GM12801 (cell line): ENCODE measurements around the gene NDUFB4.

Experiments
- TF ChIP-seq, protein P1 (sequence below): IDR thresholded peaks from one replicate; pipeline ENCODE4 v1.5.1; 2011; ENCODE audit warnings: control low read depth; ENCODE audit not compliant: insufficient read length; ENCODE audit errors: extremely low read depth

The NDUFB4 gene

DNA sequence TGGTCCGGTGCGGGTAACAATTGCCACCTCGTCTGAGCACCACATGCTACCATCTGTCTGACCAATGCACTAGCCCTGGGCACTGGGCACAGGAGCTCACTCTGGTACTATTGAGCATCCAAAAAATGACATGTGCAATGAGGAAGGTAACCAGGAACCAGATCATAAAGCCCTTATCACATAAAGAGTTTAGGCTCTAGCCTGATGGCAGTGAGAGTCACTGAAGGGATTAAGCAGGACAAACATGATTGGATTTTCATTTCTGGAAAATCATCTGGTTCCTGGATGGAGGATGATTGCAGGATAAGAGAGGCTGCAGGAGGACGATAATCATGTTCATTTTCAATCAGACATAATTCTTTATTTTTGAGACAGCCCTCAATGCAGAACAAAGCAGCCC is 12.4 kb downstream of the NDUFB4 start:
- TF ChIP-seq, protein P1, sequence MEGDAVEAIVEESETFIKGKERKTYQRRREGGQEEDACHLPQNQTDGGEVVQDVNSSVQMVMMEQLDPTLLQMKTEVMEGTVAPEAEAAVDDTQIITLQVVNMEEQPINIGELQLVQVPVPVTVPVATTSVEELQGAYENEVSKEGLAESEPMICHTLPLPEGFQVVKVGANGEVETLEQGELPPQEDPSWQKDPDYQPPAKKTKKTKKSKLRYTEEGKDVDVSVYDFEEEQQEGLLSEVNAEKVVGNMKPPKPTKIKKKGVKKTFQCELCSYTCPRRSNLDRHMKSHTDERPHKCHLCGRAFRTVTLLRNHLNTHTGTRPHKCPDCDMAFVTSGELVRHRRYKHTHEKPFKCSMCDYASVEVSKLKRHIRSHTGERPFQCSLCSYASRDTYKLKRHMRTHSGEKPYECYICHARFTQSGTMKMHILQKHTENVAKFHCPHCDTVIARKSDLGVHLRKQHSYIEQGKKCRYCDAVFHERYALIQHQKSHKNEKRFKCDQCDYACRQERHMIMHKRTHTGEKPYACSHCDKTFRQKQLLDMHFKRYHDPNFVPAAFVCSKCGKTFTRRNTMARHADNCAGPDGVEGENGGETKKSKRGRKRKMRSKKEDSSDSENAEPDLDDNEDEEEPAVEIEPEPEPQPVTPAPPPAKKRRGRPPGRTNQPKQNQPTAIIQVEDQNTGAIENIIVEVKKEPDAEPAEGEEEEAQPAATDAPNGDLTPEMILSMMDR, result no peak

DNA sequence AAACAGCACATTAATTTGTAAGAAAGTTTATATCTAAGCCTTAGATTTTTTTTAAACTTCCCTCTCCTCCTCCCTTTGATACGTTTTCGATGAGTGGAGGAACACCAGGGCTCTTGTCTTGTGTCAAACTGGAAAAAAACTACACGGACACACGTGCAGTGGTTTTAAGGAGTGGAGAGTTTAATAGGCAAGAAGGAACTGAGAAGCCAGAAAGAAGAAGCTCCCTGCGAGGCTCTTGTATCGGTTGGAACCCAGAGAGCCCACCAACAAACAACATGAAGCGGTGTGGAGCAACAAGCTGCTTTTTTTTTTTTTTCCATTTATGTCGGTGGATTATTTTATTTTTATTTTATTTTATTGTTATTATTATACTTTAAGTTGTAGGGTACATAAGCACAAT is 18.6 kb downstream of the NDUFB4 start:
- TF ChIP-seq, protein P1, result no peak

DNA sequence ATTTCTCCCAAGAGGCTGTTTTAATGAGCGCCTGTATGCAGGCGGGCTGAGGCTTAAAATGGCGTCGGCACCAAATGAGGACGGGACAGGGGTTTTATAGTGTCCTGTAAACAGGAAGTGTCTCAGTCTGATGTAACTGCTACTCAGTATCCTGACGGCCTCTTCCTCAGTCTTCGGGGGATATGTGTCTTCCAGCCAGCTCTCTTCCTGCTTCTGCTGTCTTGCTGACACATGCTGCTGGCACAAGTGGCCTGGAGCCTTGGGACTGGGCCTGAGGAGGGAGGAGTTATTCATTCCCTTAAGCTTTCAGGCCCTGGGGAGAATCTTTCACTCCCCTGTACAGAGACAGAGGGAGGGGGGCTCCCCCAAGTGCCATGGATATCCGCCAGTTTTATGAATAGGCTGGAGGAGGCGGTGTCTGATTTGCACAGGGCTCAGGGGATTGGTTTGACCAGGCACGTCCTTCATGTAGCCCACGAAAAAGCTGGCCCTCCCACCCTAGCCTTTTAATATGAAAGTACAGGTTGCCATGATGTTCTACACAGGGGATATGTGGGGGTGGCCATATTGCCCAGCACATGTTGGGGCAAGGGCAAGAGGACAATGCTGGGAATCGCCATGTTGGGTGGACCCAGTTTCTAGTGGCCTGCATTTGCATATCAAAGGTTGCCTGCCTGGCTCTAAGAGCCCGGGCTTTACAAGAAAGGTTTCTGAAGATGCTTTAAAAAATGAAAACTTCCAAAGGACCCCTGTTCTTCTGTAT is 19.9 kb downstream of the NDUFB4 start:
- TF ChIP-seq, protein P1, result no peak

DNA sequence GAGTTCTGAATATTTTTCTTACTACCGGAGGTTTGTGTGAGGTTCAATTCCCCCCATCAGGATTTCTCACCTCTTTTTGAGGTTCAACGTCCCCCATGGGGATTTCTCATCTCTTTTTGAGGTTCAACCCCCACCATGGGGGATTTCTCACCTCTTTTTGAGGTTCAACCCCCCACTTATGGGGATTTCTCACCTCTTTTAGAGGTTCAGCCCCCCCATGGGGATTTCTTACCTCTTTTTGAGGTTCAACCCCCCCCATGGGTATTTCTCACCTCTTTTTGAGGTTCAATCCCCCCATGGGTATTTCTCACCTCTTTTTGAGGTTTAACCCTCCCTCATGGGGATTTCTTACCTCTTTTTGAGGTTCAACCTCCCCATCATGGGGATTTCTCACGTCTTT is 26.3 kb downstream of the NDUFB4 start:
- TF ChIP-seq, protein P1, result no peak

DNA sequence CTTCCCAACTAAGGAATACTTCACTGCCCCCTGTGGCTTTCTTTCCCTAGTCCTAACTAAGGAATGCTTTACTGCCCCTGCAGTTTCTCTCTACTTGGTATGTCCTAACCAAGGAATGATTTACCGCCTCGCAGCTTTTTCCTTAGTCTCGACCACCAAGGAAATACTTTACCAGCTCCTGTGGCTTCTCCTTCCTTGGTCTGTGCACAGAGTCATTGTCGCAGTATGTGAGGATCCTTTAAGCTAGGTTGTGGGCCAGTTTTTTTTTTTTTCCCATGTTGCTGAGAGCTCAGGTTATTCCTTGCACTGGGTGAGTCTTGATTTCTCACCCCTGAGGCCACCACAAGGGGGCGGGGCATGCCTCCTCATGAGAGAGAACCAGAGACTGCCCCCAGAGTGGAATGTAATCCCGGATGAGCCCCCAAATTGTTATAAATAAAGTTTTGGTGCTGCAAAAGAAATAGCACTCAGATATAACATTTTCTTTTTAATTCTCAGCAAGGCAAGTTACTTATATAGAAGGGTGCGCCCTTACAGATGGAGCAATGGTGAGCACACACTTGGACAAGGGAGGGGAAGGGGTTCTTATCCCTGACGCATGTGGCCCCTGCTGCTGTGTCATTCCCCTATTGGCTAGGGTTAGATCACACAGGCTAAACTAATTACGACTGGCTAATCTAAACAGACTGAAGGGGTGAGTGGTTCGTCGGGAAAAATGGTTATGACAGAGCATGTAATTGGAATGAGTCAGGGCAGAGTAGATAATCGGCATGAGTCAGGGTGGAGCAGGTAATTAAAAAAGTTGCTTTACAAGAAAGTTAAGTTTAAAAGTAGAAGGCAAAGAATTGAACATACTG is 27.0 kb downstream of the NDUFB4 start:
- TF ChIP-seq, protein P1, result no peak

DNA sequence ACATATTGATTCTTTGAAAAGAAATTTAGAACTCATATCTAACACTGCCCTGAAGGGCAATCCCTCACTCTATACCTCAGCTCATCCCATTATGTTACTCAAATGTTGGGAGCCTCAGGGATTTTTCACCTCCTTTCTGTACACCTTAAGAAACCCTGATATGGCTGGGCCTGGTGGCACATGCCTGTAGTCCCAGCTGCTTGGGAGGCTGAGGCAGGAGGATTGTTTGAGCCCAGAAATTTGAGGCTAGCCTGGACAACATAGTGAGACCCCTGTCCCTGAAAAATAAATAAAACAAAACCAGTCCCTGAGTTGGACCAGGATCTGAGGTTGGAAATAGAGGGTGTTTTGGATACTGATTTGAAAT is 27.6 kb downstream of the NDUFB4 start:
- TF ChIP-seq, protein P1, result no peak

DNA sequence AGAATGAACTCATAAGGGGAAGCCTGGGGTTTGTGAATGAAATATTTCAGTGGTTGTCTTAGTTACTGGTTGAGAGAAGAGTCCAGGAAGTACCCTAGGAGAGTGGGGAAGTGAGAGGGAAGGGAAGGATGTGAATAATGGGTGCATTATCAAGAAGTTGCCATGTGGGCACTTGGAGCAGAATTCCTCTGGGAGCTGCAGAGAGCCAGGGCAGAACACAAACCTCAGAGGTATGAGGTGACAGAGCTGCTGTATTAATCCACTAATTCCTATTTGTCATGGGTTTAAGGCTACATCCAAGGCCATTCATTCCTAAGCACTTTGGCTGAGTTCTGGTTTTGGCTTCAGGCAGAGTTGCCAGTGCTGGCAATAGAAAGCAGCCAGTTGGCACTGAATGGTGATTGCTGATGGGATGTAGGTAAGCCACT is 29.0 kb downstream of the NDUFB4 start:
- TF ChIP-seq, protein P1, result no peak
